Stimulated activated CD8-positive, alpha-beta memory T cell treated with anti-CD3 and anti-CD28 coated beads, Interleukin-15, amount 100 ng/mL, for 48 hours (primary cell): ENCODE results near the gene DAGLB.
"Not testable (repeated sequence)": the region's sequence is repeated elsewhere in the genome, so short reads cannot be mapped to it uniquely, and the experiment has no call there.

Source experiments
- DNase-seq, 2 donors: peaks; one replicate each; pipeline ENCODE4 v3.0.0-alpha.2; 2020; ENCODE audit warnings: low read depth in 2 of 2

Gene DAGLB

DNA sequence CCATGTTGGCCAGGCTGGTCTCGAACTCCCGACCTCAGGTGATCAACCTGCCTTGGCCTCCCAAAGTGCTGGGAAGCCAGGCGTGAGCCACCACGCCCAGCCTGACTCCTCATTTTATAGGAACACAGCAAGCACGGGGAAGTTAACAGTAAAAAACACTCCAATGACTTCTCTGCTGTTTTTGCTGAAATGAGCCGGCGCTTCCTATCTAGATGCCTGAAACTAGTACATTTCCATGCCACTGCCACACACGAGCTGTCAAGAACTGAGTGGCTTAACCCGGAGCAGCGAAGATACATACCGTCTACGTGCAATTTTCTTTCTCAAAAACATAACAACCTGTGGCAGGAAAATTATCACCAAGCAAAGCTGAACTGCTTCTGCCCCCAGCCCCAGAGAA is 16.8 kb downstream of the DAGLB start:
- DNase-seq, result no peak

DNA sequence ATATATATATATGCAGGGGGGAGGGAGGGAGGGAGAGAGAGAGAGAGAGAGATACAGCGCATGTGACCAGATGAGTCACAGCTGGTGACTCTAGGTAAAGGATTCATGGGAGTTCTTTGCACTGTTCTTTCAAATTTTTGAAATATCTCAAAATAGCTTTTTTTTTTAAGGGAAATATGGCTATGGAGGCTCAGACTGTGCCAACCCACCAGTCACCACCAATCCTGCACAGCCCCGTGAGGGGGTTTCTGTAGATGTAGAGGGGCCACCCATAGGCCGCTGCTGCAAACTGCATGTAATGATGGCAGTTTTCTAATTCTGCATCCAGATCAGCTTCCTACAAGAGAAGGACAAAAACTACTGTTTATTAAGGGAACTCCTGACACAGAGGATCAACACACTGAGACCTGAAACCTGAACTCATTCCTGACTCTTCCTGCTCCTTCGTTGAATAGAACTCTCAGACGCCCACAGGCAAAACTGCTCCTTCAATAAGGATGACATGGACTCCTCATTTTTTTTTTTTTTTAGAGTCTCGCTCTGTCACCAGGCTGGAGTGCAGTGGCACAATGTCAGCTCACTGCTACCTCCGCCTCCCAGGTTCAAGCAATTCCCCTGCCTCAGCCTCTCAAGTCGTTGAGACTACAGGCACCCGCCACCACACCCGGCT is 17.3 kb downstream of the DAGLB start:
- no peak for DNase-seq

GRCh38 chr7:6425948-6426347 is 21.8 kb downstream of the DAGLB start:
- DNase-seq, result no peak

GRCh38 chr7:6423942-6424701 is 23.6 kb downstream of the DAGLB start:
- DNase-seq, result no peak

DNA sequence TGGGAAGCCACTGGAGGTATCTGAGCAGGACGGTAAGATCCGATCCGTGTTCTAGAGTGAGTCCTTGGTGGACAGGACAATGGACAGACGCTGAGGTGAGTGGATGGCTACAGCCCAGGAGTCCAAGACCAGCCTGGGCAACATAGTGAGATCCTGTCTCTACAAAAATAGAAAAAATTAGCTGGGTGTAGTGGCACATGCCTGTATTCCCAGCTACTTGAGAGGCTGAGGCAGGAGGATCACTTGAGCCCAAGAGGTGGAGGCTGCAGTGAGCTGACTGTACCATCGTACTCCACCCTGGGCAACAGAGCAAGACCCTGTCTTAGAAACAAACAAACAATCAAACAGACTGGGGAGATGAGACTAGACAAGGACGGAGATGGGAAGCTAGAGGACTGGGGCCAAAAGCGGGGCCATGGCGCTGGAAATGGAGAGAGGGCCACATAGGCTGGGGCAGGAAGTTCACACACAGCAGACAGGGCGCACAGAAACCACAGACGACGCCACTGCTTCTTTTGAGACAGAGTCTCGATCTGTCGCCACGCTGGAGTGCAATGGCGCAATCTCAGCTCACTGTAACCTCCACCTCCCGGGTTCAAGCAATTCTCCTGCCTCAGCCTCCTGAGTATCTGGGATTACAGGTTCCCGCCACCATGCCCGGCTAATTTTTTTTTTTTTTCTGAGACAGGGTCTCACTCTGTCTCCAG is 24.7 kb downstream of the DAGLB start:
- no peak for DNase-seq

- DNase-seq, result no peak
These were observed 25.7 kb downstream of the DAGLB start for GRCh38 chr7:6422095-6422494.

DNA sequence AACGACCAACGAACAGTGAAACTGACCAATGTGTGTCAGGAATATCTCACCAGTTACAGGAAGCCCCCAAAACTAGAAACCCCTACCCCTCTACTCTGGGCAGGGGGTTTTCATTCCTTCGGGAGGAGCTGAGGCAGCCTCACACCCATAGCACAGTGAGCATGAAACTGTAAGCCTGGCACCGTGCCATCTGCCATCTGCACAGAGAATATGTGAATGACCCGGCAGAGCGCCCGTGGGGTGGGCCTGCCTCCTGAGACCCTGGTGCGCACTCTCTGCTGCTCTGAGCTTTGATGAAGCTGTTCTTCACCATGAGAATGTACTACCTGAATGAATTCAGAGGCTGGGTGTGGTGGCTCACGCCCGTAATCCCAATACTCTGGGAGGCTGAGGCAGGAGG is 27.1 kb downstream of the DAGLB start:
- DNase-seq, result no peak

- no peak for DNase-seq
These were observed 28.4 kb downstream of the DAGLB start for GRCh38 chr7:6419310-6419773.

- DNase-seq, result no peak
These were observed 30.3 kb downstream of the DAGLB start for GRCh38 chr7:6417408-6417807.

- no peak for DNase-seq
These were observed 31.1 kb downstream of the DAGLB start for GRCh38 chr7:6416516-6417145.

DNA sequence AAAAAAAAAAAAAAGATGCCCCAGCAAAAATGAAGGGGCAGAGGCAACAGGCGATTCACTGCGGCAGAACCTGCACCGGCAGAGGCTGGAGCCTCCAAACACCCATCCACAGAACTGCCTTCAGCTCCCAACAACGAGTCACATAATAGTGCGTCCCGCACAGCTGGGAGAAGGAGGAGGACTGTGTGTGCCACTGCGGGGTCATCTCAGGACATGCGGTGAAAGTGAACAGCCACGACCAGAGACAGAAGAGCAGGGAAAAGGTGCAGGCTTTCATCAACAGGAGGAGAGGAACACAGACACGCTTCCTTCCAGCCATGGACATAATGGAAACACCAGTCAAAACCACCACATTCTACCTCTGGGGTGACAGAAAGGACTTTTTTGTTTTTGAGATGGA is 34.1 kb downstream of the DAGLB start:
- DNase-seq, result no peak

DNA sequence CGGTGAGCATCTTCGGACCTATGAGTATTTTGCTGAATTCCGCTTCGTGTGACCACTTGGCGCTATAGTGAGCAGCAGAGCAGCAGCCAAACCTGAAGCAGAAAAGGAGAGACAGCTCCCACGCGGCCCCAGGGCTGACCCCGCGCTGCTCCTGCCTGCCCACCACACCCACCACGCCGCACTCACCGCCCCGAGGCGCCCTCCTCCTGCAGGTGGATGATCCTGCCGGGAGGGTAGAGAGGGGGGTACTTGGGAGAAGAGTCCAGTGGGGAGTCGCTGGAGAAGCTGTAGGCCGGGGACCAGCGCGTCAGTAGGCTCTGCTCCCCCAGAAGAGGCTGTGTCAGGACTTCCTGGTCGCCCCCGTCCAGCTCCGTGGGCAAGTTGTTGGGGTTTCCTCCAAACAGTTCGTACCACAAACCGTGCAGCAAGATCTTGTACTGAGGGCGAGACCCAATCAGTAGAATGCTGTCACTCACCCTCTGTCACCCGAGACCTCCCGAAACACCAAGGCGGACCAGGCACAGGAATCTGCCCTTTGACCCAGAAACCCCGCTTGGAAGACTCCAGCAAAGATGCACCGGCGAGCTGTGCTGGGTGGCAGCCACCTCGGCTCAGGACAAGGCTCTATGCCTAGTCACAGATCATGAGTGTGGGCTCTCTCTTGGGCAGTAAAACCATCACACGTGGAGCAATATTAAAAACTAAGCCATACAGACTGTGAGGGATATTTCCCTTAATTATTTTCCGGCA is 37.6 kb downstream of the DAGLB start:
- DNase-seq, result no peak

GRCh38 chr7:6409091-6409490 is 38.7 kb downstream of the DAGLB start:
- DNase-seq, result no peak

DNA sequence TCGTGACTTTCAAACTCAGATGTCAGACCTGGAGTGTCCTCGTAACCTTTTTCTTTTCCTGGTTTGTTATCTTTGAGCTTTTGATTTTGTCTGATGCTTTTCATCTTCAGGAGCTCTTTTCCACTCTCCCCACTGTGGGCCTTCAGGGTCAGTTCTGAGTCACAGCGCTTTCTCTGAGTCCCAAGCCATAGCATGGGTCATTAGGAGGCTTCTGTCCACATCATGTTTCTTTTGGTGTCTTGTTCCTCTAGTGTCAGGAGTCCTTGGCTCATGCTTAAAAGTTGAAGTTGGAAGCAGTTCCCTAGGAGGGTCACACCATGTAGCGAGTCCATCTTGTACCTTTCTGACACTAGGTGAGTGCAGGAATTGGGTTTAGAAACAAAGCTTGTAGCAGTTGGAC is 40.3 kb downstream of the DAGLB start:
- no peak for DNase-seq

DNA sequence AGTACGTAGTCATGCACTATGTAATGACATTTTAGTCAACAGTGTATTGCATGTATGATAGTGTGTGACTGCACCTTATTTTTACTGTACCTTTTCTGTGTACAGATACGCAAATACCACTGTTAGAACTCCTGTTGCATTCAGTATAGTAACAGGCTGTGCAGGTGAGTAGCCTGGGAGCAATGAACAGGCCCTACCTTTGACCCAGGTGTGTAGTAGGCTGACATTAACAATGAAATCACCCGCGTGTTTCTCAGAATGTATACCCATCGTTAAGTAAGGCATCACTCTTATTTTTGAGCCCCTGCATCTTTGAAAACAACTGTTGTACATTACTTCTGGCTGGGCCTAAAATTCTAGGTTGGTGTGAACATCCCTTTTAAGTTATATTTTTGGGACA is 41.6 kb downstream of the DAGLB start:
- DNase-seq, result no peak

DNA sequence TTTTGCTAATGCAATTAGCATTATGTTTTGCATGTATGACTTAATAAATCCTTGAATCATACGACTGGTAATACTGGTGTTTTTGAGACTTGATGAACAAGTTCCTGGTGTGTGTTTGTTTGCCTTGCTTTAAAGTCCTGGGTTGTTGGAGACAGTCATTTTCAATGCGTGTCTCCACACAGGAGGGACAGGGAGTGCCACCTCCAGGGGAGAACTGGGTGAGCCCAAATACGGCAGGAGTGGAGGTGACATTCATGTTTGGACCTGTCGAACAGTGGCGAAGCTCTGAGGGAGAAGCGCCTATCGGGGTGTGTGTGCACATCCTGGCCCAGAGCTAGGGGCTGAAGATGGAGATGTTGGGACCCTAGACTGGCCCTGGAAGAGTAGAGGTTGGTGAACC is 43.8 kb downstream of the DAGLB start:
- DNase-seq, result no peak

DNA sequence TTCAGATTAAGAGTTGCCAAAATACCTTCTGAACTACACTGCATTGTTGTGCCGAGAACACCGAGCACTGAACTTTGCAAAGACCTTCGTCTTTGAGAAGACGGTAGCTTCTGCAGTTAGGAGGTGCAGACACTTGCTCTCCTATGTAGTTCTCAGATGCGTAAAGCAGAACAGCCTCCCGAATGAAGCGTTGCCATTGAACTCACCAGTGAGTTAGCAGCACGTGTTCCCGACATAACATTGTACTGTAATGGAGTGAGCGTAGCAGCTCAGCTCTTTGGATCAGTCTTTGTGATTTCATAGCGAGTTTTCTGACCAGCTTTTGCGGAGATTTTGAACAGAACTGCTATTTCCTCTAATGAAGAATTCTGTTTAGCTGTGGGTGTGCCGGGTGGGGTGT is 45.0 kb downstream of the DAGLB start:
- DNase-seq, result no peak

DNA sequence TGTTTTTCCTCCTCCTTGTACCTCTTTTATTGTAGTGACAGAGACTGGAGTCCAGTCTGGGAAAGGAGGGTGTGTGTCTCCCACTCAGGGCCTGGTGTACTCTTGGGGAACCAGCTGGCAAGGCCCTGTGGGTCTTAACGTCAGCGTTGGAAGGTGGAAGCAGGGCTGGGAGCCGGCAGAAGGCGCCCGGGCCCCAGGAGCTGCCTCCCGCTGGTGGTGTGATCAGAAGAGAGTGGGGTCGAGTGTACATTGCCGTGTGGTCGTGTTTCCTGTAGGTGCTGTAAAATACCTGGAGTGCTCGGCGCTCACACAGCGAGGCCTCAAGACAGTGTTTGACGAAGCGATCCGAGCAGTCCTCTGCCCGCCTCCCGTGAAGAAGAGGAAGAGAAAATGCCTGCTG is 45.7 kb downstream of the DAGLB start:
- DNase-seq, result no peak

DNA sequence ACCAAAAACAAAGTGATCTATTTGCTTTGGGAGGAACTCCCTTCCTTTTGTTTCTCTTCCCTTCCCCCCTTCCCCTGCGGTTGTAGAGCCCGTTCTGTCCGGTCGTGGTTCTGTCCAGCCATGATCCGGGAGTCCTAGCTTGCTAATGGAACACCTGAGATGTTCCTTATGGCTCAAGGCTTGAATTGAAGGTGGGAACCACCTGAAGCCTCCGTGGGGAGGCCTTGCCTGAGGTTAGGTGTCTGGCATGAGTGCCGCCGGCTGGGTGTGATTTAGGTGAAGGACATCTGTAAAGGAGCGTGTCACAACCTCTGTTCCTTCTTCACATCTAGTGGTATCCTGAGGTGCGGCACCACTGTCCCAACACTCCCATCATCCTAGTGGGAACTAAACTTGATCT is 46.2 kb downstream of the DAGLB start:
- no peak for DNase-seq

- not testable (repeated sequence) for DNase-seq
These were observed 47.3 kb downstream of the DAGLB start for GRCh38 chr7:6400243-6401105.

- DNase-seq, result no peak
These were observed 48.4 kb downstream of the DAGLB start for GRCh38 chr7:6399351-6399750.
